NCI-H345 treated with DMSO at 0.1 percent for 48 hours (cell line): Measurements from ENCODE around the gene CLCN4.

ENCODE experiments used
- DNase-seq: peaks from one replicate; lab custom pipeline; 2025; ENCODE audit not compliant: unreplicated experiment; lab: John Stamatoyannopoulos, UW

Gene CLCN4

GRCh38 chrX:10193587-10193986 lies 36.8 kb downstream of the CLCN4 start:
- no peak for DNase-seq

GRCh38 chrX:10195425-10195824 lies 38.6 kb downstream of the CLCN4 start:
- DNase-seq = no peak

- no peak for DNase-seq
Measured at GRCh38 chrX:10195947-10196346, 39.2 kb downstream of the CLCN4 start.

GRCh38 chrX:10197279-10198210 lies 40.8 kb downstream of the CLCN4 start:
- no peak for DNase-seq

- no peak for DNase-seq
Measured at GRCh38 chrX:10198254-10198653, 41.5 kb downstream of the CLCN4 start.

- no peak for DNase-seq
Measured at GRCh38 chrX:10199212-10199611, 42.4 kb downstream of the CLCN4 start.

- DNase-seq = no peak
Measured at GRCh38 chrX:10203617-10204016, 46.8 kb downstream of the CLCN4 start.

GRCh38 chrX:10206317-10206716 lies 49.5 kb downstream of the CLCN4 start:
- no peak for DNase-seq

GRCh38 chrX:10208281-10208856 lies 51.6 kb downstream of the CLCN4 start:
- no peak for DNase-seq

GRCh38 chrX:10208953-10209352 lies 52.2 kb downstream of the CLCN4 start:
- DNase-seq = no peak

- no peak for DNase-seq
Measured at GRCh38 chrX:10212395-10212794, 55.6 kb downstream of the CLCN4 start.

- no peak for DNase-seq
Measured at GRCh38 chrX:10213716-10214115, 56.9 kb downstream of the CLCN4 start.

GRCh38 chrX:10216208-10216607 lies 59.4 kb downstream of the CLCN4 start:
- DNase-seq = no peak

- DNase-seq = no peak
Measured at GRCh38 chrX:10217198-10217597, 60.4 kb downstream of the CLCN4 start.

- no peak for DNase-seq
Measured at GRCh38 chrX:10221651-10222050, 64.9 kb downstream of the CLCN4 start.

- DNase-seq = no peak
Measured at GRCh38 chrX:10223276-10223675, 66.5 kb downstream of the CLCN4 start.

GRCh38 chrX:10223781-10224180 lies 67.0 kb downstream of the CLCN4 start:
- no peak for DNase-seq

- no peak for DNase-seq
Measured at GRCh38 chrX:10230222-10230621, 73.4 kb downstream of the CLCN4 start.

- peak; percentile 23 for DNase-seq
Measured at GRCh38 chrX:10231461-10231860, 74.7 kb downstream of the CLCN4 start.

- no peak for DNase-seq
Measured at GRCh38 chrX:10233173-10233572, 76.4 kb downstream of the CLCN4 start.

GRCh38 chrX:10233696-10234095 lies 76.9 kb downstream of the CLCN4 start:
- no peak for DNase-seq

GRCh38 chrX:10235851-10236250 lies 79.1 kb downstream of the CLCN4 start:
- DNase-seq = no peak

GRCh38 chrX:10237241-10237640 lies 80.5 kb downstream of the CLCN4 start:
- no peak for DNase-seq
